GM19193 (cell line): ENCODE measurements around the gene MOSPD3.

Experiments used
- POLR2A ChIP-seq: IDR thresholded peaks from 4 replicates; pipeline ENCODE4 v1.6.1; 2011; ENCODE audit not compliant: insufficient read depth, insufficient read length; ENCODE audit errors: extremely low read depth

Gene MOSPD3

GRCh38 chr7:100600730-100601038 is 11.7 kb upstream of the MOSPD3 start:
- no peak for TF ChIP-seq POLR2A

- no peak for TF ChIP-seq POLR2A
Observed at GRCh38 chr7:100602889-100603725, 9.2 kb upstream of the MOSPD3 start.

GRCh38 chr7:100603726-100604027 is 8.7 kb upstream of the MOSPD3 start:
- TF ChIP-seq POLR2A: no peak

DNA sequence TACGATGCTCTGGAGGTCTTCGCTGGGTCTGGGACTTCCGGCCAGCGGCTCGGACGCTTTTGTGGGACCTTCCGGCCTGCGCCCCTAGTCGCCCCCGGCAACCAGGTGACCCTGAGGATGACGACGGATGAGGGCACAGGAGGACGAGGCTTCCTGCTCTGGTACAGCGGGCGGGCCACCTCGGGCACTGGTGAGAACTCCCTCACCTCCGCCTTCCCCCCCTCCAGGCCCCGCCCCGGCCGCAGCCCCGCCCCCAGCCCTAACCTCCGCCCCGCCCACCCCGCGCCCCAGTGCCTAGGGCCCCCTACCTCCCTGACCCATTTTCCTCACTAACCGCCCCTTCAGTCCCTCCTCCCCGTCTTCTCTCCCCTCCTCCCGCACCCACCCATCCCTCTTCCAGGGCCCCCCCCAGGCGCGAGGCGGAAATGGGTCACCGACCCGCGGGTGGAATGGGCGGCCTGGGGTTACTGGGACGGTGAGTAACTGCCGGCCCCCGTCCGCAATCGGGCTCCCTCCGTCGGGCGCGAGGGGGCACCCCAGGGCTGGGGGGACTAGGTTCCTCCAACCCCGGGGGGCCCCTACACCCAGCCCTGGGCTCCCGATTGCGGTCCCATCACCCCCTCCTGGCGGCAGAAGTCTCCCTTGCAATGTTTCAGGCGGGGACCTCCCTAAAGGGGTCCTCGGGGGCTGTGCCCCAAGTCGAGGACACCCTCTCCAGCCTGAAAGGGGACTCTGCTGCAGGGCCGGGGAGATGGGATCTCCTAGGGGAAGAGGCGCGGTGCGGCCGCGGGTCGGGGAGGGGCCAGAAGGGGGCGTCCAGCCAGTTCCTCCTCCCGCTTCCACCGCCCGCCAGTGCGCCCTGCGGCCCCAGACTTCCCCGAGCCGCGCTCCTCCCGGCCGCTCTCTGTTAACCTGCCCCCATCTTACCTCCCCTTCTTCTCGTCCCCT is 8.0 kb upstream of the MOSPD3 start:
- no peak for TF ChIP-seq POLR2A

- TF ChIP-seq POLR2A: no peak
Observed at GRCh38 chr7:100604976-100605911, 7.1 kb upstream of the MOSPD3 start.

DNA sequence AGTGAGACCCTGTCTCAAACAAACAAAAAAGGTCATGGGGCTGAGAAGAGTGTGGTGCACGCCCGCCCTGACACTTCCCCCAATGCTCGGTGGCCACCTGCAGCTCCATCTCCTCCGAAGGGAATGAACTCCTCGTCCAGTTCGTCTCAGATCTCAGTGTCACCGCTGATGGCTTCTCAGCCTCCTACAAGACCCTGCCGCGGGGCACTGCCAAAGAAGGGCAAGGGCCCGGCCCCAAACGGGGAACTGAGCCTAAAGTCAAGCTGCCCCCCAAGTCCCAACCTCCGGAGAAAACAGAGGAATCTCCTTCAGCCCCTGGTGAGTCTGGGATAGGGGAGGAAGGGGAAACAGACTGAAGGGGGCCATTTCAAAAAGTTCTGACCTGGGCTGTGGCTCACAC is 6.0 kb upstream of the MOSPD3 start:
- no peak for TF ChIP-seq POLR2A

DNA sequence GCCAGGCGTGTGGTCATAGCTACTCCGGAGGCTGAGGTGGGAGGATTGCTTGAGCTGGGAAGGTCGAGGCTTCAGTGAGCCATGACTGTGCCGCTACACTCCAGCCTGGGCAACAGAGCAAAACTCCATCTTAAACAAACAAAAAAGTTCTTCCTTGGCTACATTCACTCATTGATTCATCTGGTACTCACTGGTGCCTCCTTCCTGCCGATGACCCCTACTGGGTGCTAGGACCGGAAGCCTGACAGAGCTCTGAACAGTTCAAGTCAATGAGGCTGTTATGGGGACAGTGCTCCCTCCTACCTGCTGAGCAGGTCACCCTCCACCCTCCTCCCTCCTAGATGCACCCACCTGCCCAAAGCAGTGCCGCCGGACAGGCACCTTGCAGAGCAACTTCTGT is 5.2 kb upstream of the MOSPD3 start:
- TF ChIP-seq POLR2A: no peak

DNA sequence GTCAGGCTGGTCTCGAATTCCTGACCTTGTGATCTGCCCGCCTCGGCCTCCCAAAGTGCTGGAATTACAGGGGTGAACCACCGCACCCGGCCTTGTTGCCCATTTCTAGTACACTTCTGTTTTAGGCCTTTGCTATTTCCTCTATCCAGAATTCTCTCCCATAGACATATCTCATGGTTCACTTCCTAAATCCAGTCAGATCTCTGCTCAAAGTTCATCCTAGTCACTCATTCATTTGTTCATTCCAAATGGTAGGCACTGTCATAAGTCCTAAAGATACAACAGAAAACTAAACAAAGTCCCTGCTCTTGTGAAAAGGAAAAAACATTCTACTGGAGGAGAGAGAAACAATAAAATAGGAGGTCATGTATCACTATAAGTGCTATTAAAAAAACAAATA is 2.4 kb upstream of the MOSPD3 start:
- TF ChIP-seq POLR2A: no peak

- TF ChIP-seq POLR2A: no peak
Observed at GRCh38 chr7:100612730-100613390, 520 bp downstream of the MOSPD3 start.

DNA sequence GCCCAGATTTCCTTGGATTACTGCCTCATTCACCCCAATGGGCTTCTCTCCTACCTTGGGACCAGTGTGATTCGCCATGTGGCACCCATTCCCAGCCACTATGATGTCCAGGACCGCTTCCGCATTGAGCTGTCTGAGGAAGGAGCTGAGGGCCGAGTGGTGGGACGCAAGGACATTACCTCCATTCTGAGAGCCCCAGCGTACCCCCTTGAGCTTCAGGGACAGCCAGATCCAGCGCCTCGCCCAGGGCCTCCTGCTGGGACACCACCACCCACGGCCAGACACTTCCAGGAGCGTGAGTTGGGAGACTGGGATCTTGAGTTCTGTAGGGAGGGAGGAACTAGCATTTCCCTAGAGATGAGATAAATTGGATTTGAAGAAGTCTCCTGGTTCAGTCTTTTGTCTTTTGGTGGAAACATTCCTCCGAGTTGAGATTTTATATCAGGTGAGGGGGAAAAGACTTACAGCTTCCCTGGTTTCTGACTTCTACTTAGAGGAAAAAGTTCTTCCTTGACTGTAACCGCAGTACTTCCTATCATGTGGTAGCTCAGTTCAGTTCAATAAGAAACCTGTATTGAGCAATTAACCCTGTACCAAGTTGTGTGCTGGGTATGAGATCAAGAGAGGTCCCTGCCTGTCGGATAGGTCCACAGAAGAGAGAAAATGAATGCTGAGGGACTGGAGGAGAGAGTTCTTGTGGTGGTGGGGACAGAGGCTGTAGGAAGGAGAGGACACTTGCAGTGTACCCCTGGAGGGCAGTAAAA is 1.3 kb downstream of the MOSPD3 start:
- TF ChIP-seq POLR2A: no peak

DNA sequence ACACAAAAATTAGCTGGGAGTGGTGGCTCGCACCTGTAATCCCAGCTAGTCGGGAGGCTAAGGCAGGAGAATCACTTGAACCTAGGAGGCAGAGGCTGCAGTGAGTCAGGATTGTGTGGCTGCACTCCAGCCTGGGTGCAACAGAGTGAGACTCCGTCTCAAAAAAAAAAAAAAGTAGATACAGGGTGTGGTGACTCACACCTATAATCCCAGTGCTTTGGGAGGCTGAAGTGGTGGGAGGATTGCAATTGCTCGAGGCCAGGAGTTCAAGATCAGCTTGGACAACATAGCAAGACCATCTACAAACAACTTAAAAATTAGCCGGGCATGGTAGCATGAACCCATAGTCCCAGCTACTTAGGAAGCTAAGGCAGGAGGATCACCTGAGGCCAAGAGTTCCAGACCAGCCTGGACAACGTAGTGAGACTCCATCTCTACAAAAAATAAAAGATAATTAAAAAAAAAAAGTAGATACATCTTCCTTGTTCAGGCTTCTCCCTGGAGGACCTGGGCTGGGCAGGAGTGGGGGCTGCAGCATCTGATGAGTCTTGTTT is 2.0 kb downstream of the MOSPD3 start:
- no peak for TF ChIP-seq POLR2A

DNA sequence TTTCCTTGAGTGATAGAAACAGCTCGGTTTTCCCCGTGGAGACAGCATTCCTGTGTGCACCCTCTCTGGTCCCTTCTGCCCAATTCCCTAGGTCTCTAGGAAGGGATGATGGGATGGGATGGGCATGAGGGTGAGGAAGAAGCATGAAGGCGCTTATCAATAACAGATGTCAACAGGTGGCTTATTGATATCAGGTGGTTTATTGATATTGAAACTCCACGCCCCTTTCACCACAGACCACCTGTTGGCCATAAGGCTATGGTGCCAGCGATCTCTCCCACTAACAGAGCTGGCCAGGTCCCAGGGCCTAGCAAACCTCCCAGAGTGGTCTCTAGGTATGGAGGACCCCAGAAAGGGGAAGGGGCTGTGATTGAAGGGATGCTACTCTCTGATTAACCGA is 7.9 kb downstream of the MOSPD3 start:
- TF ChIP-seq POLR2A: no peak

GRCh38 chr7:100620804-100621203 is 8.5 kb downstream of the MOSPD3 start:
- TF ChIP-seq POLR2A: no peak
